ENCODE measurements around the gene EREG.
A peak's percentile ranks its signal among the peaks of the same experiment; 100 is the strongest.

The EREG gene

GRCh38 chr4:74353858-74354257 is 11.1 kb upstream of the EREG start:
- no peak for DNase-seq

GRCh38 chr4:74357965-74358364 is 7.0 kb upstream of the EREG start:
- DNase-seq: no peak

- DNase-seq: no peak
Observed at GRCh38 chr4:74361671-74362070, 3.3 kb upstream of the EREG start.

- DNase-seq: no peak
Observed at GRCh38 chr4:74362347-74362746, 2.6 kb upstream of the EREG start.

- no peak for DNase-seq
Observed at GRCh38 chr4:74364256-74364651, 691 bp upstream of the EREG start.

- peak; percentile 1 for DNase-seq
Observed at GRCh38 chr4:74365761-74366160, 816 bp downstream of the EREG start.

GRCh38 chr4:74366367-74366911 is 1.5 kb downstream of the EREG start:
- DNase-seq: no peak

GRCh38 chr4:74367656-74368290 is 2.8 kb downstream of the EREG start:
- no peak for DNase-seq

- no peak for DNase-seq
Observed at GRCh38 chr4:74368596-74368995, 3.7 kb downstream of the EREG start.

GRCh38 chr4:74369855-74370254 is 4.9 kb downstream of the EREG start:
- DNase-seq: no peak

- DNase-seq: peak; percentile 35
Observed at GRCh38 chr4:74370912-74371311, 6.0 kb downstream of the EREG start.

- no peak for DNase-seq
Observed at GRCh38 chr4:74374128-74374527, 9.2 kb downstream of the EREG start.

GRCh38 chr4:74374561-74375327 is 9.8 kb downstream of the EREG start:
- peak; percentile 40 for DNase-seq

GRCh38 chr4:74375824-74376426 is 11.0 kb downstream of the EREG start:
- DNase-seq: no peak

- DNase-seq: no peak
Observed at GRCh38 chr4:74376888-74377483, 12.0 kb downstream of the EREG start.

GRCh38 chr4:74377714-74378113 is 12.8 kb downstream of the EREG start:
- DNase-seq: no peak

- DNase-seq: no peak
Observed at GRCh38 chr4:74378573-74378972, 13.6 kb downstream of the EREG start.

GRCh38 chr4:74379912-74380311 is 15.0 kb downstream of the EREG start:
- DNase-seq: no peak

- DNase-seq: no peak
Observed at GRCh38 chr4:74385386-74385785, 20.4 kb downstream of the EREG start.

GRCh38 chr4:74386159-74386558 is 21.2 kb downstream of the EREG start:
- no peak for DNase-seq

- no peak for DNase-seq
Observed at GRCh38 chr4:74387790-74388189, 22.8 kb downstream of the EREG start.

- no peak for DNase-seq
Observed at GRCh38 chr4:74389494-74389893, 24.5 kb downstream of the EREG start.

GRCh38 chr4:74390677-74391076 is 25.7 kb downstream of the EREG start:
- DNase-seq: no peak

GRCh38 chr4:74391346-74391745 is 26.4 kb downstream of the EREG start:
- DNase-seq: no peak
